ENCODE data around the gene HHATL.

The HHATL gene

DNA sequence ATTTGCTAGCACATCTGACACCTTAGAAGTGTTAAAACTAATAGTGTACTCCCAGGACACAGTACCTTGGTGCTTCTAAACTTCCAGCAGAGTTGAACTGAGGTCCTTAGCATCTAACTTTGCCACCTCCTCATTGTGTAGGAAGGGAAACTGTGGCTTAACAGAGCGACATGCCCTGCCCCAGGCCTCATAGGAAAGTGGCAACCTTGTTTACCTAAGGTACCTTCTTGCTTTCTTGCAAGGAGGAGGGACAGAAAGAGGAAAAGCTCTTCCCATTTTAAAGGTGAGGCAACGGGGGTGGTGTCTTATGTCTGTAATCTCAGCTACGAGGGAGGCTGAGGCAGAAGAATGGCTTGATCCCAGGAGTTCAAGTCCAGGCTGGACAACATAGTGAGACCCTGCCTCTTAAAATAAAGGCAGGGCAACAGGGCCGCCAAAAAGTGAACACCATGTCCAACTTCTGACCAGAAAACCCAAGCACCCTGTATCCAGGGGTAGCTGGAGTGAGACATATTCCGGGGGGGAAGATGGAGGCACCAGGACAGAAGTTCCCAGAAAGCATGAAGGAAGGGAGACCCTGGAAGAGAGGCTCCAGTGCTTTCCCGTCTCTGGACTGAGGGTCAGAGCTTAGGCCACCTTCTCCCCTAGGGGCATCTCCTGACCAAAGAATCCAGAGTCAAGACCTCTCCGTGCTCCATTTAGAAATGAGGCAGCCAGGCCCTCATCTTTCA lies 17.8 kb downstream of the HHATL start:
- no peak for DNase-seq

GRCh38 chr3:42683875-42684598 lies 18.6 kb downstream of the HHATL start:
- DNase-seq, result peak; percentile 87

DNA sequence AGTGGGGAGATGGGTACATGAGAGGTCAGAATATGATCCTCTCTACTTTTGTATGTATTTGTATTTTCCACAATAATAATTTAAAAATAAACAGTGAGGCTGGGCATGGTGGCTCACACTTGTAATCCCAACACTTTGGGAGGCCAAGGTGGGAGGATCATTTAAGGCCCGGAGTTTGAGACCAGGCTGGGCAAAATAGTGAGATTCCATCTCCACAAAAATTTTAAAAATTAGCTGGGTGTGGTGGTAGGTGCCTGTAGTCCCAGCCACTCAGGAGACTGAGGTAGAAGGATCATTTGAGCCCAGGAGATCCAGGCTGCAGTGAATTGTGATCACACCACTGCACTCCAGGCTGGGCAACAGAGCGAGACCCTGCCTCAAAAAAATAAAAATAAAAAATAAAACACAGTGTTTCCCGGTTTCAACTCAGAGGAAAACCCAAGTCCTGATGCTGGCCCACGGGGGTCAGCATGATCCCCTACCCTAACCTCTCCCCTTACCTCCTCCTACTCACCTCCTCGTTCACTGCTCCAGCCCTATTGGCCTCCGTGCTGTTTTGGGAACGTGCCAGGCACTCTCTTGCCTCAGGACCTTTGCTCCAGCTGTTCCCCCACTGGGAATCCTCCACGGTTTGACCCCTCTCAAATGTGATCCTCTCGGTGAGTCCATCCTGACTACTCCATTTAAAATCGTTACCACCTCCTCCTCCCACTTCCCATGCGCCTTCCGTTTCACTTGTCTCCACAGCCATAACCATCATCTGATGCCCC lies 20.1 kb downstream of the HHATL start:
- no peak for DNase-seq

DNA sequence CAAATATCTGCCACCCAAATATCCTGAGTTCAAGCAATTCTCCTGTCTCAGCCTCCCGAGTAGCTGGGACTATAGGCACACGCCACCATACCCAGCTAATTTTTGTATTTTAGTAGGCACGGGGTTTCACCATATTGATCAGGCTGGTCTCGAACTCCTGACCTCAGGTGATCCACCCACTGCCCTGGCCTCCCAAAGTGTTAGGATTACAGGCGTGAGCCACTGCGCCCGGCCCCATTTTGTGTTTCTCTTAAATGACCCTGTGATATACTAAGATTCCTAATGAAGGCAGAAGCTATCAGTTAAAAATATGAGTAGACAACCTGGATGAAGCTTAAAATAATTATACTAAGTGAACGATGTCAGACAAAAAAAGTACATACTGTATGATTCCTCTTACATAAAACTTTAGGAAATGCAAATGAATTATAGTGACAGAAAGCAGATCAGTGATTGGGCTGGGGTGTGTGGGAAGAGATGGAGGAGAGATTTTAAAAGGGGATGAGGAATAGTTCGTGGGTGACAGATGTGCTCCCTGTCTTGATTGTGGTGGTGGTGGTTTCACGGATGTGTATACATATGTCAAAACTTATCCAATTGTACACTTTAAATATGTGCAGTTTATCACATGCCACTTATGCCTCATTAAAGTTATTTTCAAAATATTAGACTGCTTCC lies 21.1 kb downstream of the HHATL start:
- DNase-seq, result no peak

- DNase-seq, result no peak
Measured at GRCh38 chr3:42680806-42681205, 21.8 kb downstream of the HHATL start.

DNA sequence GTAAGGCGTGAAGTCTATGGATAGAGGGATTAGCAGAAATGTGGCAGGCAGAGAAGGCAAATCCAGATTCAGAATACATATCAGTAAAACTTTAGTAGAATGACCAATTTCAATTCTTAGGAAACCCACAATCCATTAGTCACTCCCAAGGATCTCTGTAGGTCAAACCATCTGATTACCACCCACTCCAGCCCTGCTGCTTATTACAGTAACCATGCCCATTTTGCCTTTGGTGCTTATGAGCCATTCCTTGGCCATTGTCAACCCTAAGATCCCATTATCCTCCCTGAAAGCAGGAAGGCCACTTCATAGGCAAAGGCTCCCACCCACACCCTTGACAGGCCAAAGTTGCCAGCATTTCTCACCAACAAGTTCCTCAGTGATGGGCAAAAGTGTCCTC lies 22.3 kb downstream of the HHATL start:
- no peak for DNase-seq

- DNase-seq, result no peak
Measured at GRCh38 chr3:42678447-42678846, 24.2 kb downstream of the HHATL start.

DNA sequence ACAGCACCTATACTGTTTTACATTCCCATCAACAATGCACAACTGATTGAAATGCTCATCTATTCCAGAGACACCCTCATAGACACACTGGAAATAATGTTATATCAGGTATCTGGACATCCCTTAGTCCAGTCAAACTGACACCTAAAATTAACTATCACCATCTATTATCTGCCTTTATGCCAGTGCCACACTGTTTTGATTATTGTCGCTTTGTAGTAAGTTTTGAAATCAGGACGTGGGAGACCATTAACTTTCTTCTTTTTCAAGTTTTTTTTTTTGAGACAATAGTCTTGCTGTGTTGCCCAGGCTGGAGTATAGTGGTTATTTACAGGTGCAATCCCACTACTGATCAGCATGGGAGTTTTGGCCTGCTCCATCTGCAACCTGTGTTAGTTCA lies 26.7 kb downstream of the HHATL start:
- no peak for DNase-seq

- DNase-seq, result no peak
Measured at GRCh38 chr3:42674146-42674545, 28.5 kb downstream of the HHATL start.

DNA sequence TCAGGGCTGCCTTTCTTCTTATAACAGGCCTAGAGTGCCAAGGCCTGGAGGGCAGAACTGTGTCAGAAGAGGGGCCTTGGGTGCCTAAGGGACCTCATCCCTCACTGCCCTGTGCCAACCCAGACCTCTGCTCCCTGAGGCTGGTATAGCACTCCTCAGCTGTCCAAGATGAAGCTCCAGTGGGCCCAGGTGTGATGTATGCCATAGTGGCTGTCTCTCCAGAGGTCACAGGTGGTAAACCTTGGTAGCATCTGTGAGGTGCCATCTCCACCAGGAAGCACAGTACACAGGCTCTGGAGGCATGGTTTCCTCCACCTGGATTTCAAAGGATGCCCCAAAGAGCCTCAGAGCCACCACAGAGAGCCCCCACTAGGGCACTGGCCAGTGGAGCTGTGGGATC lies 29.5 kb downstream of the HHATL start:
- no peak for DNase-seq

- DNase-seq, result no peak
Measured at GRCh38 chr3:42672515-42672914, 30.1 kb downstream of the HHATL start.

DNA sequence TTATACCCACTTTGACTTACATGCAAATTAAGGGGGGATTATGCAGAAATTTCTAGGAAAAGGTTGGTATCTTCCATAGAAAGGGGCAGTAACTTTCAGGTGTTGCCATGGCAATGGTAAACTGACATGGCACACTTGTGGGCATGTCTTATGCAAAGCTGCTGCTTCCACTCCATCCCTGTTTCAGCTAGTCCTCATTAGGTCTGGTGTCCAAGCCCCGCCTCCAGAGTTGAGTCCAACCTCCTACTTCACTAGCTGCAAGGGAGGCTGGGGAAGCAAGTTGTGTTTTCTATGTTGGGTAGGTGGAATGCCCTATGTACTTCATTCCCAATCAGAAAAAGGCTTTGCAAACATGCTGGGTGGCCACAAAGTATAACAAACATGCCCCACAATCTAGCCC lies 31.9 kb downstream of the HHATL start:
- DNase-seq, result no peak

GRCh38 chr3:42670051-42670576 lies 32.5 kb downstream of the HHATL start:
- DNase-seq, result no peak

- no peak for DNase-seq
Measured at GRCh38 chr3:42668793-42669217, 33.8 kb downstream of the HHATL start.

- no peak for DNase-seq
Measured at GRCh38 chr3:42668413-42668760, 34.2 kb downstream of the HHATL start.

DNA sequence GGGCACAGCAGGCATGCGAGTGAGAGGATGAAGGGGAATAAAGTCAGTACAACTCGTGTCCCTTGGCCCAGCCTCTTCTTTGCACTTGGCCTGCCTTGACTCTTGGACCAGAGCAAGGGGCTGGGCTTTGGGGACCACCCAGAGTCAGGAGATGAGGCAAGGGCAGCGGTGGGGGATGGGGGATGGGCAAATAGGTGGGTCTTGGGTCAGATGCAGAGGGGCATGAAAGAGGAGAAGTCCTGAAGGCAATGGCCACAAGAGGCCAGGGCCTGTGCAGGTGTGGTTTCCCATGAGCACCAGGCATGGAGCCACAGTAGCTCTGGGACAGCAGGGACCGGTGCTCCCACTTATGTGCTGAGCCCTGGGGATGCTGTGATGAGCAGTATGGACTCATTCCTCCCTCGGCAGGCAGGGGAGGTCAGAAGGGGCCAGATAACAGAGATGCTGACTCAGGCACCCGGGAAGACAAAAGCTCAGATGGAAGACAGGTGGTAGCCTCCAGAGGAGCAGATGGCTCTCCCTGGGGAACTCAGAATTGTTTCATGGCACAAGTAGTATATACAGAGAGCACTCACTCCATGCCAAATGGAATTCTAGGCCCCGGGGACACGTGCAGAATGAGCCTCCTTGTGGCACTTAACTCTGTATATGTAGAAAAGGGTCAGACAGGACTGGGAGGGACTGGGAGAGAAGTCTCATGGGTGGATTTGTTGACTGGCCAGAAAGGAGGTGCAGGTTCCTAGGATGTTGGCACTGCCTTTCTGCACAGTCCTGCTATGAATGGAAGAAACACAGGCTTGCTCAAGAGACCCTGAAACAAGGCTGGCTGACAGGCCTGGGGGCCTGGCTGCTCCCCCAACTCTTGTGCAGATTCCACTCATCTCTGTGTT lies 34.8 kb downstream of the HHATL start:
- DNase-seq, result no peak

DNA sequence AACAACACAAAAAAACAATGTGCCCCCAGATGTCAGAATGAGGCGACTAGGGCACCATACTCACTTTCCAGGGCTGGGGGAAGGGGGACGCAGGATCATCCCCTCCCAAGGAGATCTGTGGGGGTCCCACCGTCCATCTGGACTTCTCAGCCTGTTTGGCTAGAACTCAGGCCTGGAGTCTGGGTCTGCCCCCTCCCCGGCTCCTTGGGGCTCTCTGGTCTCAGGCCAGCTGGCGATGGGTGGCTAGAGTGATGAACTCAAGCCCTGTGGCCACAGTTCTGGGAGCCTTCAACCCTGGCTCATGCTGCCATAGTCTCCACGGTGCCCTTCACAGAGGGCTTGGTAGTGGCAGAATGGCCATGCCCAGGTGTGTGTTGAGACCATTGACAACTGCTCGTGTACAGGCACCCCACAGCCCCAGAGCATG lies 35.5 kb downstream of the HHATL start:
- no peak for DNase-seq

DNA sequence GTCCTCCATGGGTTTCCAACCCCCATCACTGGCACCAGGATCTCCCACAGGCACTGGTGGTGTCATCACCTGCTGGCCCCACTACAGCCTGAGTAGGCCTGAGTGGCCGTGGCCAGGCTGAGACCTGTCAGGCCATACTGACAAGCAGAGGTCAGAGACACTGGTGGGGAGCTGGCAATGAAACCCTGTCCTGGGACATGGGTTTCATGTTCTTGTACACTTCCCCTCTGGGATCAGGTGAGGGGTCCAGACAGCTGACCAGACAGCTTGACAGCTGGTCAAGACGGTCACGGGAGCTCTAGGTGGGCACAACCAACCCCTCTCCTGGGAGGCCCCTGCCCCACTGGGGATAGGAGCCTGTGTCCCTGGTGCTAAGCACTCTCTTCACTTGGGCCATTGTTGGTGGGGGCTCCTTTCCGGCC lies 36.0 kb downstream of the HHATL start:
- DNase-seq, result no peak

DNA sequence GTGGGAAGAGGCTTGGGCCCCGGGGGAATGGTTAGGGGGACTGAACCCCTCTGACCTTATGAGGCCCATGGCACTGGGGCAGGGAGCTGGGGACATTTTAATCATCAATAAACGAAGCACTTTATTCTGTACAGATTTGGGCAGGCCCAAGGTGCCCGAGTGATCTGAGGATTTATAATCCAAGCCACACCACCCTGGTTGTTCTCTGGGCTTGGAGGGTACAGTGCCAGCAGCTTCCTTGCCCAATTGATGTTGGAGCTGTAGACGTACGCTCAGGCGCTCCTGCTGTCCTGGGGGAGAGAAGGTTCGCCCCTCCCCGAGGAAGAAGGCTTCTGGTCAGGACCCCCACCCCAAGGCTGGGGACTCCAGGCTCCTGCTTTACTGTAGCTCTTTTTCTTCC lies 36.6 kb downstream of the HHATL start:
- DNase-seq, result no peak

GRCh38 chr3:42665050-42665878 lies 37.3 kb downstream of the HHATL start:
- no peak for DNase-seq

DNA sequence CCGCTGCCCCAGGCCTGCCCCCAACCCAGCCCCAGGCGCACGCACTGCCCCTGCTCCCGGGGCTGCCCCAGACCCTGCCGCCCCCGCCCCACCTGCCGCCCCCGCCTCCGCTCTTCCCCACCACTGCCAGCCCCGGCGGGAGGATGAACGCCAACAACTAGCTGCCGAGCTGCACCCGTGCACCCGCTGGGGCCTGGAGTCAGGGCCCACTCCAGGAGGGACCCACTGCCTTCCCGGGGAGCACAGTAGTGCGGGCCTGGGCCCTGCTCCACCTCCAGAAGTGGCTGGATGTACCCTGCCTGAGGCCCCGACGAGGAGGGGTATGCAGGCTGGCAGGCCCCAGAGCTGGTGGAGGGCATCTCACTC lies 38.2 kb downstream of the HHATL start:
- DNase-seq, result no peak

All from fibroblast of skin of abdomen (primary cell).